Measurements from ENCODE around the gene GPRC6A.

GPRC6A gene

GRCh38 chr6:116797585-116797984 lies 31.3 kb downstream of the GPRC6A start:
- Histone ChIP-seq H3K27ac (ENCODE audit: low read length) (no peak overlapping the region), H3K4me2 (ENCODE audit: insufficient read depth, low read length) (no peak overlapping the region), H3K4me1 (ENCODE audit: insufficient read depth, low read length) (no peaks in the 10 kb centered on the region), H3K27me3 (ENCODE audit: insufficient read depth, low read length, poor library complexity) (peaks cover 6% of the 10 kb centered on the region), H2AFZ (ENCODE audit: low read depth, low read length) (no peak overlapping the region), H4K20me1 (ENCODE audit: insufficient read depth, low read length) (no peaks in the 10 kb centered on the region), H3K79me2 (ENCODE audit: insufficient read depth, low read length) (no peaks in the 10 kb centered on the region), H3K9ac (ENCODE audit: low read depth, low read length) (no peak overlapping the region), H3K9me3 (ENCODE audit: insufficient read depth, low read length, severe bottlenecking) (no peaks in the 10 kb centered on the region), H3K4me3 (ENCODE audit: low read depth in 1 of 2, low read length in 2 of 2) (no peak overlapping the region), H3K36me3 (ENCODE audit: insufficient read depth, low read length) (no peaks in the 10 kb centered on the region)
- ATAC-seq (ENCODE audit: insufficient read depth, low read depth) (no peak), DNase-seq (no peak)
- TF ChIP-seq EZH2 (IDR thresholded peaks at IDR 0.05; ENCODE audit: borderline replicate concordance, low read depth, low read length, severe bottlenecking) (no peak), CTCF (IDR thresholded peaks at IDR 0.05; ENCODE audit: borderline replicate concordance, extremely low read depth, low read length, poor library complexity, severe bottlenecking) (no peak)

DNA sequence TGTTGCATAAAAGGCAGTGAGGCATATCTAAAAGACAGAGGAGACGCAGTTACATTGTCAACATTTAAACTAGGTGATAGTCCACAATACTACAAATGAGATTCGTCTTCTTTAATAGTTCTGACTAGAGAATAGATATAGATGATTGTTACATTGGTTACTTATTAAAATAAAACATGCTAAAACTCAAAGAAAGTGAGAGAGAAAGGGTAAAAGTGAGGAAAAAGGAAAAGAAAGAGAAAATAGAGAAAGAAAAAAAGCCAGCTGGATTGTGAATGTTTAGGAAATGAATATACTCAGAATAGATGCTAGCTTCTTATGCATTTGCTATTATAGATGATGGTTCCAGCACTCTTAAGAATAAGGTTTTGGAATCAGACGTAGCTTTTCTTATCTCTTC lies 35.7 kb downstream of the GPRC6A start:
- H3K9me3 ChIP-seq (ENCODE audit: insufficient read depth, low read length, severe bottlenecking), result no peaks in the 10 kb centered on the region
- no peak overlapping the region for H3K4me3 ChIP-seq (ENCODE audit: low read depth in 1 of 2, low read length in 2 of 2)
- H3K27me3 ChIP-seq (ENCODE audit: insufficient read depth, low read length, poor library complexity), result peaks cover 2% of the 10 kb centered on the region
- no peaks in the 10 kb centered on the region for H3K36me3 ChIP-seq (ENCODE audit: insufficient read depth, low read length)
- no peaks in the 10 kb centered on the region for H3K79me2 ChIP-seq (ENCODE audit: insufficient read depth, low read length)
- H3K27ac ChIP-seq (ENCODE audit: low read length), result no peak overlapping the region
- no peak overlapping the region for H3K4me2 ChIP-seq (ENCODE audit: insufficient read depth, low read length)
- H2AFZ ChIP-seq (ENCODE audit: low read depth, low read length), result no peak overlapping the region
- no peaks in the 10 kb centered on the region for H3K4me1 ChIP-seq (ENCODE audit: insufficient read depth, low read length)
- no peak for TF ChIP-seq EZH2 (IDR thresholded peaks at IDR 0.05; ENCODE audit: borderline replicate concordance, low read depth, low read length, severe bottlenecking)
- TF ChIP-seq CTCF (IDR thresholded peaks at IDR 0.05; ENCODE audit: borderline replicate concordance, extremely low read depth, low read length, poor library complexity, severe bottlenecking), result no peak
- H4K20me1 ChIP-seq (ENCODE audit: insufficient read depth, low read length), result no peaks in the 10 kb centered on the region
- ATAC-seq (ENCODE audit: insufficient read depth, low read depth) (no peak), DNase-seq (no peak)
- no peak overlapping the region for H3K9ac ChIP-seq (ENCODE audit: low read depth, low read length)

DNA sequence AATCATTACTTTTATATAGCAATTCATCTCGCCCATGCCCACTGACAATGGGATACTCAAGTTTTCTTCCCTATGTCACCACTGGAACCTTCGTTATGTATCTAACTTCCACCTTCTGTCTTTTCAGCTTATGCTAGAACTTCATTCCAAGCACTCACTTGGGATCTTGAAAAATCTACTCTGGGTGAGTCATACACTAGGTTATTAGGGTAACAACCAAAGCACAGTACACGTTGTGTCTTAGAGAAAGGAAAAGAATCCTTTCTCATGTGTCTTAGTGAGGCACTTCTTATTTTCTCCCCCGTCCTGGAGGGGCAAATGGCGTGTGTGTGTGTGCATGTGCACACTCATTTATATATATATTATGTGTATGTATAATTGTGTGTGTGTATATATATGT lies 45.0 kb downstream of the GPRC6A start:
- TF ChIP-seq CTCF (IDR thresholded peaks at IDR 0.05; ENCODE audit: borderline replicate concordance, extremely low read depth, low read length, poor library complexity, severe bottlenecking) (no peak), EZH2 (IDR thresholded peaks at IDR 0.05; ENCODE audit: borderline replicate concordance, low read depth, low read length, severe bottlenecking) (no peak)
- ATAC-seq (ENCODE audit: insufficient read depth, low read depth) (no peak), DNase-seq (no peak)
- Histone ChIP-seq H3K4me1 (ENCODE audit: insufficient read depth, low read length) (no peaks in the 10 kb centered on the region), H3K4me3 (ENCODE audit: low read depth in 1 of 2, low read length in 2 of 2) (no peak overlapping the region), H3K9ac (ENCODE audit: low read depth, low read length) (no peak overlapping the region), H3K27ac (ENCODE audit: low read length) (no peak overlapping the region), H3K36me3 (ENCODE audit: insufficient read depth, low read length) (no peaks in the 10 kb centered on the region), H4K20me1 (ENCODE audit: insufficient read depth, low read length) (no peaks in the 10 kb centered on the region), H3K4me2 (ENCODE audit: insufficient read depth, low read length) (no peak overlapping the region), H3K79me2 (ENCODE audit: insufficient read depth, low read length) (no peaks in the 10 kb centered on the region), H3K27me3 (ENCODE audit: insufficient read depth, low read length, poor library complexity) (no peaks in the 10 kb centered on the region), H3K9me3 (ENCODE audit: insufficient read depth, low read length, severe bottlenecking) (no peaks in the 10 kb centered on the region), H2AFZ (ENCODE audit: low read depth, low read length) (no peak overlapping the region)

All from DND-41 (cell line).